Adrenal gland (tissue), 19 donors: ENCODE data around the gene SNU13. TPM values are rescaled to one million over a fixed set of nuclear protein-coding genes. Genes with fewer than 3 reads are reported as not detected.
"Not testable (repeated sequence)": the region's sequence is repeated elsewhere in the genome, so short reads cannot be mapped to it uniquely, and the experiment has no call there.

Experiments
- DNase-seq, 7 donors: peaks; one replicate each; pipeline ENCODE4 v3.0.0-alpha.2; 2019 to 2020
- H3K27ac ChIP-seq, 5 donors: fragments of 200-600 bp; sonication (generic) in 4 of 5; 1 replicate in 3 of 5; 2 replicates in 2 of 5; pipeline versions ENCODE4 v1.5.1 to v1.8.0; 2016 to 2020; ENCODE audit warnings: mild to moderate bottlenecking in 1 of 5
- H3K27me3 ChIP-seq: fragments of 200-600 bp; 2 replicates; pipeline ENCODE4 v1.8.0; 2021
- H3K36me3 ChIP-seq, 2 donors: fragments of 200-600 bp; replicated peaks in 1 of 2; 1 replicate in 1 of 2; 2 replicates in 1 of 2; pipeline versions ENCODE4 v1.5.1 to v1.8.0; 2018 to 2022
- H3K4me1 ChIP-seq, 2 donors: fragments of 200-600 bp; replicated peaks in 1 of 2; 1 replicate in 1 of 2; 2 replicates in 1 of 2; pipeline versions ENCODE4 v1.5.1 to v1.8.0; 2018 to 2021
- H3K4me3 ChIP-seq, 4 donors: fragments of 200-600 bp; sonication (generic) in 3 of 4; one replicate each; pipeline ENCODE4 v1.5.1; 2016 to 2018
- H3K9me3 ChIP-seq, 3 donors: fragments of 200-600 bp; sonication (generic) in 1 of 3; replicated peaks in 1 of 3; 1 replicate in 2 of 3; 2 replicates in 1 of 3; pipeline versions ENCODE4 v1.5.1 to v1.8.0; 2016 to 2021
- CTCF ChIP-seq, 6 experiments: fragments of 450-650 bp in 4 of 6; fragments of 200-600 bp in 2 of 6; sonication (generic) in 1 of 6; IDR thresholded peaks; 1 replicate in 5 of 6; 2 replicates in 1 of 6; pipeline versions ENCODE4 v1.5.1 to v1.8.0; 2016 to 2021; ENCODE audit warnings: antibody characterized with exemption in 6 of 6, mild to moderate bottlenecking in 2 of 6, moderate library complexity in 1 of 6
- POLR2A ChIP-seq, 2 donors: fragments of 450-650 bp; IDR thresholded peaks; one replicate each; pipeline ENCODE4 v1.6.1; 2017; ENCODE audit warnings: antibody characterized with exemption in 2 of 2, mild to moderate bottlenecking in 2 of 2, moderate library complexity in 1 of 2
- WGBS, 4 donors: extraction: QIAGEN DNeasy Blood & Tissue Kit in 2 of 4; methylation state at CpG; one replicate each; pipeline versions ENCODE4 v1.1.5 to v1.1.7; 2013 to 2017; 5-methylcytosine and 5-hydroxymethylcytosine counted together
- intact Hi-C, 2 donors: fragments of 100-400 bp; cut with DNase I; formaldehyde crosslinking; loops; one replicate each; pipeline versions ENCODE4 v1.14.1 to v1.15.0; 2022 to 2023
- long read RNA-seq, 10 donors: library from polyadenylated mRNA in 3 of 10; unstranded in 2 of 10; stranded (forward) in 1 of 10; transcript quantifications; one replicate each; pipeline ENCODE4 v2.0.0 and lab custom pipeline, GENCODE V29; 2021 to 2026
- polyA plus RNA-seq, 3 donors: library from polyadenylated mRNA; stranded (reverse); fragments of 200-250 nt in 2 of 3; fragments of 350-450 nt in 1 of 3; fragmentation: Illumina TruSeq in 1 of 3; extraction: RNeasy Lipid Tissue Mini Kit (QIAGEN cat#74804) in 1 of 3; gene quantifications; one replicate each; pipeline ENCODE4 v1.2.3, GENCODE V29; 2013 to 2014
- total RNA-seq, 9 donors: library from RNA; depleted of rRNA in 4 of 9; stranded (reverse); fragments of >200 nt in 4 of 9; fragments of 120-200 nt in 1 of 9; fragmentation: NEBNext Ultra II Directional in 1 of 9; extraction: Animal tissue kit (Norgen Biotek cat#: 25700) in 1 of 9; gene quantifications; one replicate each; pipeline versions ENCODE4 v1.1.0 to v1.2.4, GENCODE V29; 2013 to 2023
- donor health status: healthy with polysubstance abuse.
- donor health status: Bipolar disorder and iron deficiency.
- donor health status: DM: yes; HTN: yes; CAD: no.
- donor health status: DM: no; HTN: no; CAD: no.
- donor health status: DM: no; HTN: no; CAD: no.
- donor health status: DM: yes; HTN: yes; CAD: no.

SNU13 gene
- total RNA-seq (100 to 1,000 TPM; 107 to 266 (median 166) TPM), polyA plus RNA-seq (100 to 1,000 TPM; 152 to 446 (median 241) TPM)
- long read RNA-seq, donor 1, transcript SNU13-202 (3 exons, 1,503 nt), result major isoform, 116 of 202 reads
- long read RNA-seq, donor 1, transcript SNU13-201 (3 exons, 877 nt), result minor isoform, 68 of 202 reads
- long read RNA-seq, donor 1, partial matches to known transcripts, result 17 of 202 reads
- long read RNA-seq, donor 1, other reads (novel, unspliced or antisense), result 0 of 202 reads
- long read RNA-seq, donor 2, transcript SNU13-202 (3 exons, 1,503 nt), result major isoform, 62 of 108 reads
- long read RNA-seq, donor 2, transcript SNU13-201 (3 exons, 877 nt), result minor isoform, 30 of 108 reads
- long read RNA-seq, donor 2, partial matches to known transcripts, result 16 of 108 reads
- long read RNA-seq, donor 2, other reads (novel, unspliced or antisense), result 0 of 108 reads
- long read RNA-seq, donor 3, transcript SNU13-202 (3 exons, 1,503 nt), result major isoform, 86 of 155 reads
- long read RNA-seq, donor 3, transcript SNU13-201 (3 exons, 877 nt), result minor isoform, 57 of 155 reads
- long read RNA-seq, donor 3, partial matches to known transcripts, result 11 of 155 reads
- long read RNA-seq, donor 3, other reads (novel, unspliced or antisense), result 0 of 155 reads
- long read RNA-seq, donor 4, transcript SNU13-202 (3 exons, 1,503 nt), result major isoform, 131 of 193 reads
- long read RNA-seq, donor 4, transcript SNU13-201 (3 exons, 877 nt), result minor isoform, 44 of 193 reads
- long read RNA-seq, donor 4, partial matches to known transcripts, result 13 of 193 reads
- long read RNA-seq, donor 4, other reads (novel, unspliced or antisense), result 3 of 193 reads
- long read RNA-seq, donor 5, transcript SNU13-202 (3 exons, 1,503 nt), result major isoform, 134 of 189 reads
- long read RNA-seq, donor 5, transcript SNU13-201 (3 exons, 877 nt), result minor isoform, 34 of 189 reads
- long read RNA-seq, donor 5, partial matches to known transcripts, result 7 of 189 reads
- long read RNA-seq, donor 5, other reads (novel, unspliced or antisense), result 10 of 189 reads
- long read RNA-seq, donor 6, transcript SNU13-201 (3 exons, 877 nt), result minor isoform, 29 of 162 reads
- long read RNA-seq, donor 6, transcript SNU13-202 (3 exons, 1,503 nt), result major isoform, 109 of 162 reads
- long read RNA-seq, donor 6, partial matches to known transcripts, result 9 of 162 reads
- long read RNA-seq, donor 6, other reads (novel, unspliced or antisense), result 12 of 162 reads
- long read RNA-seq, donor 7, transcript SNU13-202 (3 exons, 1,503 nt), result major isoform, 41 of 87 reads
- long read RNA-seq, donor 7, transcript SNU13-201 (3 exons, 877 nt), result minor isoform, 31 of 87 reads
- long read RNA-seq, donor 7, partial matches to known transcripts, result 13 of 87 reads
- long read RNA-seq, donor 7, other reads (novel, unspliced or antisense), result 0 of 87 reads
- long read RNA-seq, donor 8, transcript SNU13-202 (3 exons, 1,503 nt), result major isoform, 111 of 209 reads
- long read RNA-seq, donor 8, transcript SNU13-201 (3 exons, 877 nt), result minor isoform, 77 of 209 reads
- long read RNA-seq, donor 8, partial matches to known transcripts, result 20 of 209 reads
- long read RNA-seq, donor 8, other reads (novel, unspliced or antisense), result 0 of 209 reads
- long read RNA-seq, donor 9, transcript SNU13-201 (3 exons, 877 nt), result minor isoform, 33 of 97 reads
- long read RNA-seq, donor 9, transcript SNU13-202 (3 exons, 1,503 nt), result major isoform, 49 of 97 reads
- long read RNA-seq, donor 9, partial matches to known transcripts, result 15 of 97 reads
- long read RNA-seq, donor 9, other reads (novel, unspliced or antisense), result 0 of 97 reads
- long read RNA-seq, donor 10, transcript SNU13-201 (3 exons, 877 nt), result minor isoform, 22 of 78 reads
- long read RNA-seq, donor 10, transcript SNU13-202 (3 exons, 1,503 nt), result major isoform, 40 of 78 reads
- long read RNA-seq, donor 10, partial matches to known transcripts, result 15 of 78 reads
- long read RNA-seq, donor 10, other reads (novel, unspliced or antisense), result 0 of 78 reads

DNA sequence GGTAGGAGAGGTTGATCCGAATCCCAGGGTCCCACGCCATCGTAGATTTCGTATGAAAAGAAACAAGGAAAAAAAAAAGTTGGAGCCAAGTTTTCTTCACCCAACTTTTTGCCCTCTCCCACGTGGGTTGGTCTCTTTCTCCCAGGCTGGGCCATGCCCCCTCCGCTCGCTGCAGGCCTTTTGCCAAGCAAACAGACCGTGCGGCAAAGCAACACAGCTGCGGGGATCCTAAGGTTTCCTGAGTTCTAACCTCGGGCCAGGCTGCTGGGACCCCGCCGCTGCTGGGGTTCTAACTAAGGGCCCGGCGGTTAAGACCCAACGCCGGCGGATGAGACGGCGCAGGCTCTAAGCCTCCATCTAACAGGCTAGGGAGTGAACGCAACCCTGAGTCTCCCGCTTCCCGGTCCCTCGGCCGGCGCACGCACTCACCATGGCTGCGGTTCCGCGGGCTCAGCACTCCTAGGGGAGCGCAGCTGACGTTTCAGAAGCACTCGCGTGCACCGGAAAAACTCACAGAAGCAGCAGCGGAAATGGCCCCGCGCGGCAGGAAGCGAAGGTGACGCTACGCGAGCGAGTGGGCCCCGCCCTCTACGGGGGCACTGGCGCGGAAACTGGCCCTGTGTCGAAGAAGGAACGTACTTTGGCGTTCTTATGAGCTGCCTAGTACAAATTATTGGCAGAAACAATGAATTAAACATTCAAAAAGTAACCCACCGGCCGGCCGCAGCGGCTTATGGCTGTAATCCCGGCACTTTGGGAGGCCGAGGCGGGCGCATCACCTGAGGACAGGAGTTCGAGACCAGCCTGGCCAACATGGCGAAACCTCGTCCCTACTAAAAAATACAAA lies at the start of gene SNU13:
Gene SNU13 (minus strand): TSS at position 503 of the 847 bp plus-strand sequence. CDS start 71 bp downstream, at position 432.
- TF ChIP-seq CTCF (IDR thresholded peaks at IDR 0.05) (peak in 3 of 6 experiments; percentile 10 to 27 (median 16)), POLR2A (IDR thresholded peaks at IDR 0.05) (peak in 1 of 2 donors; percentile 81)
- Histone ChIP-seq H3K27me3 (no peaks in the 10 kb centered on the region), H3K4me3 (peak within 1 kb of the TSS; percentile 52 to 87 (median 76)), H3K9me3 (no peaks in the 10 kb centered on the region), H3K4me1 (peaks cover 16 to 18% of the 10 kb centered on the region in 2 donors), H3K27ac (peak within 1 kb of the TSS; percentile 89 to 99 (median 97)), H3K36me3 (no peaks in the 10 kb centered on the region)
- intact Hi-C loops, result loop anchor here in 1 of 2 donors (5.0 kb wide), 1 partner anchor 384 kb away; the partner anchor contains the start of genes NAGA and PHETA2
- DNase-seq, result peak; percentile 90 to 97 (median 92)
- 0 to 1% (median 1%) methylated on average over 29 to 62 of the region's 62 CpGs for WGBS, 4 donors

GRCh38 chr22:41733241-41733640 lies 44.6 kb upstream of the SNU13 start:
- H3K9me3 ChIP-seq, H3K4me1 ChIP-seq, intact Hi-C loops, H3K4me3 ChIP-seq, H3K27me3 ChIP-seq, H3K27ac ChIP-seq, DNase-seq, H3K36me3 ChIP-seq: not testable (repeated sequence)
- 90 to 97% (median 94%) methylated on average over 4 of the region's 4 CpGs for WGBS, 4 donors

DNA sequence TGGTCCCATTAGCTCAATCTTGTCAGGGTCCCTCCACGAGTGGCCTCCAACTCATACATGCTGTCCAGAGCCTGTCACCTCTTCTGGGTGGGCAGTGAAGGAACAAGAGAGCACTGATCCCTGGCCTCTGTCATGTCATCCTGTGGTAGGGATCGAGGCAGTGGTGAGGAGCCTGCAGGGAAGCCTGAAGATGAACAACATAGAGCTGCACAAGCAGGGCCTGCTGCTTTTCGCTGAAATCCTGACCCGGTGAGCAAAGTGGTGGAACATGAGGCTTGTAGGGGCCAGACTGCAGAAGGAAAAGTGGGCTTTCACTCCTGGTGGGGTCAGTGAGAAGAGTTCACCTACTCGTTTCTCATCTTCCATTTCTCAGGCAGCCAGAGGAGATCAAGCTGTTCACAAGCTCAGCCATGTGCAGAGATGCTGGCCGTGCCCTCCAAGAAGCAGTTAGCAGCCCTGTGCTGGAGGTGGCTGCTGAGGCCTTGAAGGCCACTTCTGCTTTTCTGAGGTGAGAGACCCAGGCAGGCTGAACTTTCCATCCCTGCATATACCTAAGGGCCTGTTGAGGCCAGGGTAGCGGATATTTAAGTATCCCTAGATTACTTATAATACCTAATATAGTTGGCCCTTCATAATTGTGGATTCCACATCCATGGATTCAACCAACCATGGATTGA lies 43.6 kb upstream of the SNU13 start:
- TF ChIP-seq CTCF (IDR thresholded peaks at IDR 0.05), result no peak
- no peak for TF ChIP-seq POLR2A (IDR thresholded peaks at IDR 0.05)
- Histone ChIP-seq H3K36me3 (no peaks in the 10 kb centered on the region), H3K27ac (no peak overlapping the region), H3K4me1 (no peaks in the 10 kb centered on the region), H3K4me3 (no peak overlapping the region), H3K27me3 (no peaks in the 10 kb centered on the region), H3K9me3 (no peaks in the 10 kb centered on the region)
- DNase-seq, result no peak
- 93 to 96% (median 94%) methylated on average over 6 to 7 of the region's 7 CpGs for WGBS, 4 donors
- intact Hi-C loops, result no loop called here
